Testis (tissue), 3 donors: Measurements from ENCODE around the gene COL13A1. TPM values are rescaled to one million over a fixed set of nuclear protein-coding genes. Genes with fewer than 3 reads are reported as not detected.

Experiments used
- DNase-seq: peaks from one replicate; pipeline ENCODE4 v3.0.0-alpha.2; 2019
- H3K27ac ChIP-seq, 2 donors: fragments of 200-600 bp; sonication (generic); one replicate each; pipeline ENCODE4 v1.5.1; 2019
- H3K27me3 ChIP-seq: fragments of 200-600 bp; sonication (generic); one replicate; pipeline ENCODE4 v1.5.1; 2019
- H3K36me3 ChIP-seq: fragments of 200-600 bp; sonication (generic); one replicate; pipeline ENCODE4 v1.5.1; 2017; ENCODE audit warnings: low read depth; ENCODE audit errors: missing control alignments
- H3K4me1 ChIP-seq: fragments of 200-600 bp; sonication (generic); one replicate; pipeline ENCODE4 v1.5.1; 2019
- H3K4me3 ChIP-seq, 2 donors: fragments of 200-600 bp; sonication (generic); one replicate each; pipeline ENCODE4 v1.5.1; 2017 to 2019
- H3K9me3 ChIP-seq: fragments of 200-600 bp; sonication (generic); one replicate; pipeline ENCODE4 v1.5.1; 2017
- POLR2A ChIP-seq: fragments of 450-650 bp; IDR thresholded peaks from one replicate; pipeline ENCODE4 v1.6.1; 2017; ENCODE audit warnings: antibody characterized with exemption, mild to moderate bottlenecking, moderate library complexity
- WGBS, 2 donors: methylation state at CpG; one replicate each; pipeline ENCODE4 v1.1.5; 2018; 5-methylcytosine and 5-hydroxymethylcytosine counted together
- intact Hi-C: fragments of 100-400 bp; cut with DNase I; formaldehyde crosslinking; loops from one replicate; pipeline ENCODE4 v1.15.1; 2023; ENCODE audit warnings: low total_unique reads
- polyA plus RNA-seq: library from polyadenylated mRNA; stranded (reverse); fragments of 350-450 nt; fragmentation: Illumina TruSeq; extraction: RNeasy Lipid Tissue Mini Kit (QIAGEN cat#74804); gene quantifications from one replicate; pipeline ENCODE4 v1.2.3, GENCODE V29; 2014; ENCODE audit warnings: low read depth, low replicate concordance; ENCODE audit not compliant: insufficient read depth
- total RNA-seq, 2 donors: library from RNA; depleted of rRNA; stranded (reverse); fragments of >200 nt; gene quantifications; one replicate each; pipeline ENCODE4 v1.2.3, GENCODE V29; 2016
- TF ChIP-seq, protein P1 (sequence below), 3 experiments: fragments of 450-650 bp in 2 of 3; fragments of 200-600 bp in 1 of 3; sonication (generic) in 1 of 3; IDR thresholded peaks; one replicate each; pipeline ENCODE4 v1.5.1; 2016 to 2019; ENCODE audit warnings: antibody characterized with exemption in 3 of 3, mild to moderate bottlenecking in 2 of 3, moderate library complexity in 1 of 3

COL13A1 gene
- total and polyA plus RNA-seq, 3 donors from 2014 or later = 0.94 to 2.5 (median 1.5) TPM

DNA sequence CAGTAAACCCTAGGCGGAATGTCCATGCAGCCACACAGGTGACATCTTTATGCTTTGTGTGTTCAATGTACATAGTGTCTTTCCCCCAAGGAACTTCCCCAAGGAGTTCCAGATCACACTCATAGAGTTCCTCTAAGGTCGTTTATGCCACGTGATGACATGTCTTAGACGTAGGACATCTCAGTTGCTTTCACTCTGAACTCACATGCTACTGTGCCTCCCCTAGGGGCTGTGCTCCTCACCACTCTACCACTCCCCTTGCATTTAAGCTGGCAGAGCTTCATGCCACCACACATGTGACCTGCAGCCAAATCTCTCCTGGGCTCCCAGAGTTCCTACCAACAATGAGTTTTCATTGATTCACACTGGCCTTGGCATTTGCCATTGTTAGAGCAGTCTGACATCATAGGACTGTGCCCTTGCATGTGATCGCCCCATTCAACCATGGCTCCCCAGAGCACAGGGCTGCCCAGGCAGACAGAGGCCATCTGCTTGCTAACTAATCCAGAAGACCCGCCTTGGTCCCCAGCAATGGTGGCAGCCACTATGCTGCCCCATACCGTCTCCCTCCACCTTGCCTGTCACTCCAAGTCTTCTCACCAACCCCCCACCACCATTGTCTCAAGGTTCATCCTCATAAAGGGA is 155.7 kb downstream of the COL13A1 start:
- Histone ChIP-seq H3K4me1 (no peaks in the 10 kb centered on the region), H3K36me3 (no peaks in the 10 kb centered on the region), H3K9me3 (no peaks in the 10 kb centered on the region), H3K4me3 (no peak overlapping the region), H3K27me3 (no peaks in the 10 kb centered on the region), H3K27ac (no peak overlapping the region)
- TF ChIP-seq POLR2A = no peak
- TF ChIP-seq, protein P1, sequence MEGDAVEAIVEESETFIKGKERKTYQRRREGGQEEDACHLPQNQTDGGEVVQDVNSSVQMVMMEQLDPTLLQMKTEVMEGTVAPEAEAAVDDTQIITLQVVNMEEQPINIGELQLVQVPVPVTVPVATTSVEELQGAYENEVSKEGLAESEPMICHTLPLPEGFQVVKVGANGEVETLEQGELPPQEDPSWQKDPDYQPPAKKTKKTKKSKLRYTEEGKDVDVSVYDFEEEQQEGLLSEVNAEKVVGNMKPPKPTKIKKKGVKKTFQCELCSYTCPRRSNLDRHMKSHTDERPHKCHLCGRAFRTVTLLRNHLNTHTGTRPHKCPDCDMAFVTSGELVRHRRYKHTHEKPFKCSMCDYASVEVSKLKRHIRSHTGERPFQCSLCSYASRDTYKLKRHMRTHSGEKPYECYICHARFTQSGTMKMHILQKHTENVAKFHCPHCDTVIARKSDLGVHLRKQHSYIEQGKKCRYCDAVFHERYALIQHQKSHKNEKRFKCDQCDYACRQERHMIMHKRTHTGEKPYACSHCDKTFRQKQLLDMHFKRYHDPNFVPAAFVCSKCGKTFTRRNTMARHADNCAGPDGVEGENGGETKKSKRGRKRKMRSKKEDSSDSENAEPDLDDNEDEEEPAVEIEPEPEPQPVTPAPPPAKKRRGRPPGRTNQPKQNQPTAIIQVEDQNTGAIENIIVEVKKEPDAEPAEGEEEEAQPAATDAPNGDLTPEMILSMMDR (IDR thresholded peaks at IDR 0.05) = no peak
- DNase-seq = no peak
- 91% methylated on average over 7 of the region's 7 CpGs for WGBS, 2 donors
- intact Hi-C loops = no loop called here

DNA sequence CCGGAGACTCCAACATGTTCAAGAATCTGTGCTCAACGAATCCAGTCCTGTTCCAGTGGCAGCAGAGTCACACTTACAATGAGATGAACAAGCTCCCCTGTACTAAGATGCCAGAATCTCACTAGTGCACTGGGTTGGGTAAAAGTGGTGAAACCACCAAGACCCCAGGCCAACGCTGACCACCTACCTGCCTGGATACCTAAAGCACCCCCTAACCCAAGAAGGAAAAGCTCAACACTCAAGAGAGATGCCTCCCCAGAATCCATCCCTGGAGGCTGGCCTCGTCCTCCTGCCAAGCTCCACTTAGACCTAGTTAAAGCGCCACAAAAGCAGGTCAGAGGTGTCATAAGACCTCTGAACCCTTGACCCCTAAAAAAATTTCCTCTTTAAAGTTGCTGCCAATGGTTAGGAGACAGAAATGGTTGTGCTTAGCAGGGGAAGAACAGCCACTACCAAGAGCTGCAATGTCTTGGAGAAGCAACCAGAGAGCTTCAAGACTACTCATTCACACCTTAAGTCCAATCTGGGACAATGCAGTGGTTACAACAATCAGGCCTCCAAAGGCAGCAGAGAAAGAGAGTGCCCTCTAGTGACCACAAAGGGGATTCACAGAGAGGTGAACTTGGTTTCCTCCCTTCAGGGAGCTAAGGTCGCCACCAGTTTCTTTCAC is 156.3 kb downstream of the COL13A1 start:
- no peaks in the 10 kb centered on the region for H3K27me3 ChIP-seq
- no peak overlapping the region for H3K27ac ChIP-seq
- no peaks in the 10 kb centered on the region for H3K4me1 ChIP-seq
- intact Hi-C loops = no loop called here
- no peaks in the 10 kb centered on the region for H3K36me3 ChIP-seq
- TF ChIP-seq, protein P1 (IDR thresholded peaks at IDR 0.05) = peak in 2 of 3 experiments; percentile 18 to 60
- TF ChIP-seq POLR2A = no peak
- no peaks in the 10 kb centered on the region for H3K9me3 ChIP-seq
- H3K4me3 ChIP-seq = no peak overlapping the region
- 89 to 94% methylated on average over 6 of the region's 6 CpGs for WGBS, 2 donors
- DNase-seq = peak; percentile 25

DNA sequence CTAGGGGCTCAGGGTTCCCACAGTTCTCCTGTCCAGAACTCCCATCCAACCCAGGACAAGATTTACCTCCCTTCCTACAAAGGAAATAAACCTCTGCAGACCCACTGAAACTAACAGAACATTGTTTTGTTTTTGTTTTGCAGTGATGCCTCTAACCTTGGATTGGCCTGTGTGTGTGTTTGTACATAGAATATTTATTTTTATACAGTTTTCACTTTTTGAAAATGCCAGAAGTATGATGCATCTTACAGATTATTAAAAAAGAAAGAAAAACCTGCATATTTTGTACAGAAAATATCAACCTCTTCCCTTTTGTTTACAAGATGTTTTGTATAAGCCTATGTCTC is 156.8 kb downstream of the COL13A1 start:
- no peak for DNase-seq
- Histone ChIP-seq H3K4me3 (no peak overlapping the region), H3K36me3 (no peaks in the 10 kb centered on the region), H3K27me3 (no peaks in the 10 kb centered on the region), H3K4me1 (no peaks in the 10 kb centered on the region), H3K9me3 (no peaks in the 10 kb centered on the region), H3K27ac (no peak overlapping the region)
- intact Hi-C loops = no loop called here
- TF ChIP-seq, protein P1 (IDR thresholded peaks at IDR 0.05) = no peak
- no peak for TF ChIP-seq POLR2A

DNA sequence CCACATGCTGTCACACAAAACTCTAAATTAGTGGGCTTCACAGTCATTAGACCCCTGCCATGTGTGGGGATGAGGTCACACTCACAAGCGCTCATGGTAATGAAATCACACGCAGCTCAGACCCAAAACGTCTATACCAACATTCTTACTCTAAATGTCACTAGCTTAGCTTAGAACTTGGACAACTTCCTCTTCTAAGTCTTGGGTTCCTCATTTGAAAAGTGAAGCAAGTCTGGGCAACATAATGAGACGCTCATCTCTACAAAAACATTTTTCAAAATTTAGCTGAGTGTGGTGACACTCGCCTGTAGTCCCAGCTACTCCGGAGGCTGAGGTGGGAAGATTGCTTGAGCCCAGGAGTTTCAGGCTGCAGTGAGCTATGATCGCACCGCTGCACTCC is 158.2 kb downstream of the COL13A1 start:
- WGBS, 2 donors = 79 to 87% methylated on average over 8 of the region's 8 CpGs
- DNase-seq = no peak
- intact Hi-C loops = no loop called here
- Histone ChIP-seq H3K27me3 (no peaks in the 10 kb centered on the region), H3K27ac (no peak overlapping the region), H3K4me3 (no peak overlapping the region), H3K4me1 (no peaks in the 10 kb centered on the region), H3K9me3 (no peaks in the 10 kb centered on the region), H3K36me3 (no peaks in the 10 kb centered on the region)
- TF ChIP-seq, protein P1 (IDR thresholded peaks at IDR 0.05) = no peak
- no peak for TF ChIP-seq POLR2A

DNA sequence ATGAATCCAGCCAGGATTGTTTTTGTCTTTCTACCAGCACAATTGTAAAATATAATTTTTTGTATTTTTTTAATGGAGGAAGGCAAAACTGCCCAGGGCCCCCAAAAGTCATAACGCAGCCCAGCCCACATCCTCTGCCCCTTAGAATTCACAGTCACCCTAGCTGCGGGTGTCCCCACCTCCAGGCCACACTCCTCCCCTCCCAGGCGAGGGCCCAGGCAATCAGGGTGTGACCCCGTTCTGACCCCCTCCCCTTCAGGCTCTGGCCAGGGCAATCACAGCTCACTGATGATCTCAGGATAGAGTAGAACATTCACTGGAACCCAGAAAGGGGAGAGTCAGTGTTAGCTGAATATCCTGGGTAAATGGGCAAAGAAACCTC is 158.9 kb downstream of the COL13A1 start:
- intact Hi-C loops = no loop called here
- WGBS, 2 donors = 78 to 92% methylated on average over 4 of the region's 4 CpGs
- Histone ChIP-seq H3K4me3 (no peak overlapping the region), H3K9me3 (no peaks in the 10 kb centered on the region), H3K27me3 (no peaks in the 10 kb centered on the region), H3K27ac (no peak overlapping the region), H3K36me3 (no peaks in the 10 kb centered on the region), H3K4me1 (no peaks in the 10 kb centered on the region)
- TF ChIP-seq, protein P1 (IDR thresholded peaks at IDR 0.05) = no peak
- TF ChIP-seq POLR2A = no peak
- DNase-seq = peak; percentile 8
